Fibroblast of skin of right biceps (primary cell): ENCODE data around the gene REPIN1.
A peak's percentile ranks its signal among the peaks of the same experiment; 100 is the strongest.

Experiments used
- DNase-seq: peaks from one replicate; pipeline ENCODE4 v3.0.0-alpha.2; 2013

The REPIN1 gene

DNA sequence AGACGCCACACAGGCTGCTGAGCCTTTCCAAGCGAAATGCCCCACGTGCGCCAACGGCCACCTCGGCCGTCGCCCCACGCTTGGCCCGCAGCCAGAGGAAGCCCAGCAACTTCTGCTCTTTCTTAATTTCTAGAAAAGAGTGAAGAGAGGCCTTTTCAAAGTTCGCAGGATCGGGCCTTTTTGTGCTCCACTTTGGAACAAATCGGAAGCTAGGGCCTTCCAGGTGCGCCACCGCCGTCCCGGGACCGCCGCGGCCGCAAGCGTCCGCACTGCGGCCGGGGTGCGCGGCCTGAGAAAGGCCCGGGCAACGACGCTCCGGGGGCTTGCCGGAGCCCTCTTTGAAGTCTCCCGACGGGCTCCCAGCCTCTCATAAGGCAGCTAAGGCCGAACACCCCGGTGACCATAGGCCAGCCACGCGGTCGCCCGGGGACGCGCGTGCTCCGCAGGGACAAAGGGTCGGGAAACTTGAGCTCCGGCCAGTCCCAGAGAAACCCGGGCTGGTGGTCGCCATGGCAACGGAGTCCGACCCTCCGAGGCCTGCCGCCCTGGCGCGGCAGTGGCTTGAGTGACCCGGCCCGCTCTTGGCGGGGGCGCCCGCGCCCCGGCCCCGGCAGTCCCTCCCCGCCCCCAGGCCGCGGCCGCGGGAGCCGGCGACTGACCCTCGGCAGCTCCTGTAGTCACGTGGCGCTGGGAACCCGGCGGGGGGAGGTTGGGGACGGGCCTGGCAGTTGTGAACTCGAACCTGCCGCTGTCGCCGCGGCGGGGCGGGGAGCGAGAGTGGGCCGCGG lies at the start of gene REPIN1:
REPIN1 (plus strand) TSS at position 727 of the 788 bp plus-strand sequence. CDS start 890 bp downstream, outside the sequence.
- DNase-seq = peak; percentile 85

DNA sequence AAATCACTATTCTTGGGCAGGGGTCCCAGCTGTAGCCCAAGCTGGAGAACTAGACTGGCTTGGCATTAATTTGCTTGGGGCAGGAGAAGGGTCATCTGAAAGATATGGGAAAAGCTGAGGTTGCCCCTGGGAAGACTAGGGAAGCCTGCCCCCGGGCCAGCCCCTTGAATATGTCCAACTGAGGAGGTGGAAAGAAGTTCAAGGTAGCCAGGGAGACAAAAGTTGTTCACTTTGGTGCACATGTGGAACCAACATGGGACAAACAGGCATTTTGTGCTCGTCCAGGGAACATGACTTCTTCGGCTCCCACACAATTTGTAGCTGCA lies 46.9 kb upstream of the REPIN1 start:
- DNase-seq = no peak

DNA sequence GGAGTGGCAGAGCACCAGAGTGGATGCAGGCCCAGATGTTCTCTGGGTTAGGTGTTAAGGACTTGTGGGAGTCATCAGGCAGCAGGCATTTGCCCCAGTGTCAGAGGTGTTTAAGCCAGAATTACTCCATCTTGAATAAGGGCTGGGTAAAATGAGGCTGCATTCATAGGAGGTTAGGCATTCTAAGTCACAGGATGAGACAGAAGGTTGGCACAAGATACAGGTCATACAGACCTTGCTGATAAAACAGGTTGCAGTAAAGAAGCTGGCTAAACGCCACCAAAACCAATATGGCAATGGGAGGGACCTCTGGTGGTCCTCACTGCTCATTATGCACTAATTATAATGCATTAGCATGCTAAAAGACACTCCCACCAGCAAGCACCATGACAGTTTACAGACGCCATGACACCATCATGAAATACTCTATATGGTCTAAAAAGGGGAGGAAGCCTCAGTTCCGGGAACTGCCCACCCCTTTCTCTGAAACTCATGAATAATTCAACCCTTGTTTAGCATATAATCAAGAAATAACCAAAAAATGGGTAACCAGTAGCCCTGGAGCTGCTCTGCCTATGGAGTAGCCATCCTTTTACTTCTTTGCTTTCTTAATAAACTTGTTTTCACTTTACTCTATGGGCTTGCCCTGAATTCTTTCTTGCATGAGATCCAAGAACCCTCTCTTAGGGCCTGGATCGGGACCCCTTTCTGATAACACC lies 46.3 kb upstream of the REPIN1 start:
- no peak for DNase-seq

DNA sequence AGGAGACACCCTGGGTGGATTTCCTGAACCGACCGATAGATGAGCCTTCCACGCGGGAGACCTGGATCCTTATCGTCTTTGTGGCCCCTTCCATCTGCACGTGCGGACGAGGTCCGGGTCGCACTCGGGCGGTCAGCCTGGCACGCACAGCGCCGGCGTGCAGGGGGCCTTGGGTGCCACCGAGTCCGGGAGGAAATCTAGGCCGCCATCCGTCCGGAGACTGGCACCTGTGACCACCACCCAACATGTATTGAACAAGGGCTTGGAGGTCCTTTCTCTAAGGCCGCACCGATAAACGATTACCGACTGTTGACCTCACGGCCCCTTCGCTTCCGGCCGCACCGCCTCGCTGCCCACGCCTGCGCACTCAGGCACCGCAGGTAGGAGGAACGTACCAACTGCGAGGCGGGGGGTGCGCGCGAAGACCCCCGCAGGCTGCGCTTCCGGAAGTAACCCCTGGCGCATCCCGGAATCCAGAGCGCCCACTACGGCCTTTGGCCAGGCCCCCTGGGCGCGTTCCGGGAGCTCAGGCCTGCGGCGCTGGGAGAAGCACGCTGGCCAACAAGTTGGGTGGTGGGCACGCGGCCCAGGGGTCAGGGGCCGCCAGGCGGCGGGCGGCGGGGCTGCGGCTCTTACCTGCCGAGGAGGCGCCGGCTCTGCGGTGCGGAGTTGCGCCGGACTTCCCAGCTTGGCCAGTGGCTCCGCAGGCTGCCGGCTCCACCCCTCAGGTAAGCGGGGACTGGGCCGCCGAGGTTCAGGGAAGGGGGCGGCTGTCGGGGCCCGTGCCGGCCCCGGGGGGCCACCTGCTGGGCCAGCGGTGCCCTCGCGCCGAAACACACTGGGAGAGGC lies 45.6 kb upstream of the REPIN1 start, which contains the start of the genes ACTR3C and LRRC61:
ACTR3C (minus strand) TSS at position 713 of the 849 bp plus-strand sequence. CDS start 28,249 bp downstream, outside the sequence.
LRRC61 (plus strand) TSS at position 523 of the 849 bp plus-strand sequence. CDS start 13,507 bp downstream, outside the sequence.
- peak; percentile 16 for DNase-seq

DNA sequence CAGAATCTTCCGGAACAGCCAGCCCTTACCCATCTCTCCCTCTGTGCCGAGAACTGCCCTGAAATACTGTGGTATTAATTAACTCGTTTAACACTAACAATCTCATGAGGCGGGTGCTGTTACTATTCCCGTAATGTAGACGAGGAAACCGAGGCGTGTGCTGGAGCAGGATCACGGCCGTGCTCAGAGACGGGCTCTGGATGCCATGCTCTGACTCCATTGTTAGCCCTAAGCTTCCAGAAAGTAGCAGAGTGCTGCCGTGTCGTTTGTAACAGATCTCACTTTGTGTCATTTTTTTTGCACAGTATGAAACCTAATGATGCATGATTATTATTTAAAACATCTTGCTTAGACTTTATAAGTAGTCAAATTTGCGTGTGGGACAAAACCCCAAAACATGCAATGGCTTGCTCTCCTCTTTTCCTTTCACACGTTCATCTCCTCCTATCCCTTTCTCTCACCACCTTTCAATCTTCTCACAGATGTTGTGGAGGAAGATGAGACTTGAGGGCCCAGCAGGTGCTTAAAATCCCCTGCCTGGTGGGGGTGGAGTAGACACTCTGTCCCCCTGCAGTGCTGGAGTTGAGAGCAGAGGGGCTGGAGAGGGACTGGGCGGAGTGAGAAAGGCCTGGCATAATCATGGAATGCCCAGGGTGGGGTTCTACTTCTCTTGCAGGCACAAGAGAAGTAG lies 44.8 kb upstream of the REPIN1 start:
- DNase-seq = no peak

DNA sequence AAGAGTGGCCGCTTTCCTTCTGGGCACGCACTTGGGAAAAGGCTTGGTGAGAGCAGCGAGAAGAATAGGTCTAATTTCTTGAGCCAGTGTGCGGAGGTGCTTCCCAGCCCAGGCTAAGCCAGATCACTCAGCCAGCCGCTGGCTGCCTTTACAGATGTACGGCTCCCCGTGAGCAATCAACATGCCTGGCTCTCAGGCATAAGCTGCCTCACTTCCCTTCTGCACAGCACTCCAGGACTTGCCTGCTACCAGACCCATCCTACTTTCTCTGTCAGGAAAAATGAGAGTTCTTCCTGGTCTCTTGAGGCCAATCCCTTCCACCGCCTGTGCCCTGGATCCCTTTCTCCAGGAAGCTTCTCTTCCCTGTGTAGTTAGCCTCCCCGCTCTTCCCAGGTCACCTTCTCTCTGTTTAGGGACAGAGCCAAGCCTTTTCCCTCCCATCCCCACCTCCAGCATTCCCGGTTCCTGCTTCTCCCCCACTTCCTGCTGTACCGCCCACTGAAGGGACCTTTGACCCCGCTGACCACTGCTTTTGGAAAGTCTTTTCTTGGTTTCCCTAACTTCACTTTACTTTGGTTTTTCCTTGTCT lies 44.2 kb upstream of the REPIN1 start:
- DNase-seq = no peak

DNA sequence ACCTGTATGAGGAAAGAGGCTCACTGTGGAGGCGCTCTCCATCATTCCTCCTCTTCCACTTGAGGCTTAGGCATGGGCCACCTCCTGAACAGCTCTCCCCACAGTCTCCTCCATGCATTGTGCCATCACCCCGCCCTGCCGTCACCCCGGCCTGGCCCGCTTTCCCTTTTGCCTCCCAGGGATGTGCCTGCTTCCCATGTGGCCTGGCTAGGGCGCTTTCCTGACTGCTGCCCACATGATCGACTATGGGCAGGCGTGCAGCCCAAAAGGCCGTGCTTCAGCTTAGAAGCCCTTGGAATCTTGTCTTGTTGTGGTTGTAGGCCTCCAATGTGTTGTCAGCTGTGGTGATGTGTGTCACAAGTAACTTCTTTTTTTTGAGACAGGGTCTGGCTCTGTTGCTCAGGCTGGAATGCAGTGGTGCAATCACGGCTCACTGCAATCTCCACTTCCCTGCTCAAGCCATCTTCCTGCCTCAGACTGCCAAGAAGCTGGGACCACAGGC lies 43.5 kb upstream of the REPIN1 start:
- peak; percentile 25 for DNase-seq

DNA sequence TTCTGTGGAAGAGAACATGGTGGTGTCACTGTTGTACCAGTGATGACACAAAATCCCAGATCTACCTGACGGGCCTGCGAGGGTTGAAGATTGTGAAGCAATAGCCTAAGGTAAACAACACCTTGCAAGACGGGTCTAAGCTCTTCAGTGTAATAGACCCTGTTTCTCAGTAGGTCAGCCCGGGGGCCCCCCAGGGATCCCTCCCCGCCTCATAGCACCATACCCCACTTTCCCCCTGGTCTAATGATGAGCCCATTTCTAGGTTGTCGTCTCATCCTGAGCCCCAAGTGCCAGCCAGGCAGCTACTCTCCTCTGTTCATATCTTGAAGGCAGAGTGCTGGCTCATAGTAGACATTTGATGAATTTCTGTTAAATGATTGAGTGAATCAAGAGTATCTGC lies 42.7 kb upstream of the REPIN1 start:
- no peak for DNase-seq

DNA sequence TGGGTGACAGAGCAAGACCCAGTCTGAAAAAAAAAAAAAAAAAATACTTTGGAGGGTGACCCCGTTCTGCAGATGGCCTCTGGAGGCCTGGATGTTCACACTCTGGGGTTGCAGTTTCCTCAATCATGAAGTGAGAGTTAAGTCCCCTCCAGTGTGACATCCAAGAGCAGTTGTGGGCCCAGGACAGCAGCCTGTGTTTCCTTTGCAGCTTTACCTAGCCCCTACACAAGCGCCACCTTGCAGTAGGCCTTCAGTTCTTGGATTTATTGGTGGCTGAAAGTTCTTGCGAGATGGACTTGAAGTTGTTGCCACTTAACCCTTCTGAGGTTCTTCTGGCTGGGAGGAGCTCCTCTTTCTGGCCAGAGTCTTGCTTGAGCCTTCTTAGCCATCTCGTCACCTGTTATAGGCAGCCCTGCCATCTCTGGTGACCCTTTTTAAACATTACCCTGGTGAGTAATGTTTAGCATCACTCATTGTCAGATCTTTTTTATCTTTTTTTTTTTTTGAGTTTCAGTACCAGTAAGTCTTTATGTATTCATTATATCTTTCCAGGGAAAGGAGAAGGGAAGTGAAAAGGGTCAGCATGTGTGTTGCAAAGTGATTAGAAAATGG lies 41.9 kb upstream of the REPIN1 start:
- no peak for DNase-seq

DNA sequence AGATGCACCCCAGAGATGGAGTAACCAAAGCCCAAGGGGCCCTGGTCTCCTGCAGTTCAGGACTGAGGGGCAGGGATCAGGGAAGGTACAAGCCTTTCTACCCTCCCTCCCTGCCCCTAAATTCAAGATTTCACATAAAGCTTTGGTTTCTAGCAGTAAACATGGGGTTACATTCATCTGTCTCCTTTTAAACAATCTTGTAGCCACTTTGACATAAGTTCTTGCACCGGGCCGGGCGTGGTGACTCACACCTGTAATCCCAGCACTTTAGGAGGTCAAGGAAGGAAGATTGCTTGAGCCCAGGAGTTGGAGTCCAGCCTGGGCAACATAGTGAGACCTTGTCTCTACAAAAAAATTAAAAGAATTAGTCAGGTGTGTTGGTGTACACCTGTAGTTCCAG lies 41.3 kb upstream of the REPIN1 start:
- DNase-seq = no peak

DNA sequence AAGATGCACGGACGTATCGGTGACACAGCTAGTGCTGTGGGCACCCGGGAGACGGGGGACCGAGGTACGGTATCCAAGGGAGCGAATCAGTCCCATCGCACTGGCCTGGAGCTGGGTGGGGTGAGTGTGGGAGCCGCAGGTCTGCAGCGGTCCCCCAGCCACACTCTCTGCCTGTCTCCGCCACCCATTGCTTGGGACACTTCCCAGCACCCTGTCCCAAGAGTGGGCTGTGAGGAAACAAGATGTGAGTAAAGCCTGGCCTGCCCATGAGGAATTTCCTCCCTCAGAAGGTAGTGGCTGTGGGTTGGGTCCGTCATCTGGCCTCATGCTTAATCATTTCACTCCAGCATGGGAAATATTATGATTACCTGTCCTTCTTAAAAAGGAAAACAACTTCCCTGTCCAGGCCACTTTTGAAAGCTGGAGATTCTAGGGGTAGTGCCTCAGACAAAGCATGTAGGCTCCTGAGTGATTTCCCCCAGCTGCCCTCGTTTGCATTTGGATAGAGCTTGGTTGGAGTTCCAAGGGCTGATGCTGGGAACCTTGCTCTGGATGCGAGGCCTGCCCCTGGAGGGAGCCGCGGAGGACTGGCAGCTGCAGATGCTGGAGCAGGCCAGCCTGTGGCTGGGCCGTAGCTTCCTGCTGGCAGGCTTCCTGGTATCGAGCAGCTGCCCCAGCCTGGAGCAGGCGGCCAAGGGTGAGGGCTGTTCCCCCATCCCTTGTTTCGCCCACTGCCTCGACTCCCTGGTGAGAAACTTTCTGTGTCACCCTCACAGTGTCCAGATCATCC lies 39.1 kb upstream of the REPIN1 start:
- DNase-seq = no peak

DNA sequence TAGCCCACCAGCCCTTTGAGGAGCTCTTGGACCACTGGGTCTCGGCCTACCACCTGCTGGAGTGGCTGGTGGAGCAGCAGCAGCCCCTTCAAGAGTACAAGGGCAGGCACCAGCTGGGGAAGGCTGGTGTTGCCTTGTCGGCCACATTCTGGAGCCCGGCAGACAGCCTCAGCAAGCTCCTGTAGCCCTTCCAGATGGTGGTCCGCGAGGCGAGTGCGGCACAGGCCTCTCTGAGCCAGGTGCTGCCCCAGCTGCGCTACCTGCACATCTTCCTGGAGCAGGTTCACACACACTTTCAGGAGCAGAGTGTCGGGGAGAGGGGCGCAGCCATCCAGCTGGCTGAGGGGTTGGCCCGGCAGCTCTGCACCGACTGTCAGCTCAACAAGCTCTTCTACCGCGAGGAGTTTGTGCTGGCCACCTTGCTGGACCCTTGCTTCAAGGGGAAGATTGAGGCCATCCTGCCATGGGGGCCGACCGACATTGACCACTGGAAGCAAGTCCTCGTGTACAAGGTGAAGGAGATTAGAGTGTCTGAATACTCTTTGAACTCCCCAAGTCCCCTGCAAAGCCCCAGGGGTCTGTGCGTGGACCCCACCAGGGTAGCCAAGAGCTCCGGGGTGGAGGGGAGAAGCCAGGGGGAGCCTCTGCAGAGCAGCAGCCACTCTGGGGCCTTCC lies 38.3 kb upstream of the REPIN1 start:
- DNase-seq = no peak

DNA sequence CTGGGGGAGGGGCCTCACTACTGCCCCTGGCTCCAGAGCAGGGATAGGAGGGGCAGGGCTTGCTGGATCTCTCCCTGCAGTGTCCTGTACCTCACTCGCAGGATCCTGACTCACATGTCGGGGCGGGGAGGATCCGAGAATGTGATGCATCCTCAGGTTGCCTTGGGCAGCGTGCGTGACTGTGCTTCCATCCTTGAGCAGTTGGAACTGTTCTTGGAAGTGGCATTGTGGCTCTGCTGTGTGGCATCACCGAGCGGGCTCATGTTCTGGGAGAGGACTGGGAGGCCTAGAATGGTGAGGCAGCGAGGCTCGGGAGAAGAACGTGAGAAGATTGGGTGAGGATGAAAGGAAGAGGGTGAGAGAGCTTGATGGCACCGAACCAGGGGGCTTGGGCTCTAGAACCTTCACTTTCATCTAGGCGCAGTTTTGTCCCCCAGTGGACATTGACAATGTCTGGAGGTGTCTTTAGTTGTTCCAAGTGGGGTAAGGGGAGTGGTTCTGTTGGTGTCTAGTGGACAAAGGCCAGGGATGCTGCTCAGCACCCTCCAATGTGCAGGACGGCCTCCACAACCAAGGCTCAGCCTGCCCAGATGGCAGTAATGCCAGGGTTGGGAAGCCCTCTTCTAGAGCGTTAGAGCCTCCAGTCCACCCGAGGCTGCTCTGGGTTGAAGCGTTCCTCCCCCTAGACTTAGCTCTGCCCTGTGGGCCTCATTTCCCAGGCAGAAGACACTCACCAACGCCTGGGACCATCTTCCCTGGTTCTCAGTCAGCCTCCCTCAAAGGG lies 35.6 kb upstream of the REPIN1 start:
- DNase-seq = no peak

DNA sequence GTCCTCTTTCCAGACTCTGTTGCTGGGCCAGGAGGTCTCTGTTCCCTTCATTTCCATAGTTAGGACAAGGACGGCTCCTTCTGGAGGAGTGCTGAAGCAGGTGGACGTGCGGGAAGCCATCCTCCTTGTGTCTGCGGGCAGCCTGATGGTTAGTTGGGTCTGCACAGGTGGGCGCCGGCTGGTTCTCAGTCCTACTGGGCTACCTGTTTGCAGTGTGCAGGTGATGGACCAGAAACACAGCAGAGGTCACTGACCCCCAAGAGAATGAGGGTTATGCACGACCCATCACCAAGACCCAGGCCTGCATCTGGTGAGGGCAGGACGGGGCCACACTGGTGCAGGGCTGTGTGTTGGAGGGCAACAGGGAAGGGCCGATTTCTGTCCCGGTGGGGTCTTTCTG lies 35.0 kb upstream of the REPIN1 start:
- DNase-seq = no peak

DNA sequence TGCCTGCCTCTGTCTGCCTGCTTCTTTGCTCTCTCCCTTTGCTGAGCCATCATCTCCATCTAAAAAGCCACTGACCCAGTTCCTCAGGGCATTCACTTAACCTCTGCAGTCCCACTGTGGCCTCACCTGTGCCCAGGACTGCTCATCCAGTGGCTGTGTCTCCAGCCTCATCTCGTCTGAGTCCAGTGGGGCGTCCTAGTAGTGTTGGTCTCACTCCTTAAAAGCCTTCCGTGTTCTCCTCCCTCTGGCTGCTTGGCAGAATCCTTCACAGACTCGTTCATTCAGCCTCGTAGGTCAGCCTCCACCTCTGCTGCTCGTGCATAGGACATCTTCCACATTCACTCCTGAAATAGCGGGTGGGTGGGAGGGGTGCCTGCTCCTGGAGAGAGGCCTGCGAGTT lies 34.5 kb upstream of the REPIN1 start:
- no peak for DNase-seq

DNA sequence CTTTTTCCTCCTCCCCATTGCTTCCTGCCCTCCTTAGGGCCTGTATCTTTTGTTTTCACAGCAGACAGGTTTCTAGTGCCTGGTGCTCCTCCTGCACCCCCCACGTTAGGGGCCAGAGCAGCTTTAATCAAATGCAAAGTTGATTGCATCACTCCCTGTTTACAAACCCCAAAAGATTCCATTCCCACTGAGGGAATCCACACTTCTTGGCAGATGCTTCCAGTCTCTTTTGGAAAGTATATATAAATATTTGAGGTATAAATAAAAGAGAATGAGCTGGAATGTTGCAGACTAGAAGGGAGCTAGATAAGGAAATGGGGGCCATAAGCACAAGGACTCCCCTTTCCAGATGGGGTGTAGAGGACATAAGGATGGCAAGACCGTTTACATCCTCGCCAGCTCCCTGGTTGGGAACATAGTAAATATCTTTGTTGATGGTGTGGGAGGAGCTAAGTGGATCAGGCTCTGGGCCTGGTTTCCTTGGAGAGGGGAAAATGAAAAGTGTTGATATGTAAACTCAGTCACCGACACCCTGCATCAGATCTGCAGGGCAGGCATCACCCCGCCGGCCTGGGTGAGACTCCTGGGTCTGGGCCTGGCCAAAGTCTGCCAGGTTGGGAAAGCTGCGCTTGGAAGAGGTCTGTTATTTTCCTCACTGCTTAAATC lies 33.4 kb upstream of the REPIN1 start:
- DNase-seq = peak; percentile 51

DNA sequence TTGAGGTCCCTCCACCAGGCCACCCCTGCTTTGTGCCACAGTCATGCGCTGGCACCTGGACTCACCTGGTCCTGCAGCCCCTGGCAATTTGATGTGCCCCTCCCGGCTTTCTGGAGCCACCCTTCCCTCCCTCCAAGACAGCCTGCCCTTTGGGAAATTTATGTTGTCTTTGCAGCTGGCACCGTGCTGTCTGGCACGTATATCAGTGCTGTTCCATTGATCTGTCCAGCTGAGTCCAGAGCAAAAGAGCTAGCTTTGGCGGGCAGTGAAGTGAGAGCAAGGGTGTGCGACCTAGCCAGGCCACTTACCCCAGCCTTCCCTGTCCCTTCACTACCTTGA lies 32.9 kb upstream of the REPIN1 start:
- DNase-seq = no peak

DNA sequence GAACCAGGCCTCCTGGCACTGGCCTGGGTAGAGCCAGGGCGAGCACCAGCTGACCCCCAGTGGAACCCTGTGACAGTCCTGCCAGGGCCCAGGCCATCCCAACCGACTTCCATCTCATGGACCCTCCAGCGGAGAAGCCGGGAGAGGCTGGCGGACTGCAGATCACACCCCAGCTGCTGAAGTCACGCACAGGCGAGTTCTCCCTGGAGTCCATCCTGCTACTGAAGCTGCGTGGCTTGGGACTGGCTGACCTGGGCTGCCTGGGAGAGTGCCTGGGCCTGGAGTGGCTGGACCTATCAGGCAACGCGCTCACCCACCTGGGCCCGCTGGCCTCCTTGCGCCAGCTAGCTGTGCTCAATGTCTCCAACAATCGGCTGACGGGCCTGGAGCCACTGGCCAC lies 31.9 kb upstream of the REPIN1 start:
- DNase-seq = no peak

DNA sequence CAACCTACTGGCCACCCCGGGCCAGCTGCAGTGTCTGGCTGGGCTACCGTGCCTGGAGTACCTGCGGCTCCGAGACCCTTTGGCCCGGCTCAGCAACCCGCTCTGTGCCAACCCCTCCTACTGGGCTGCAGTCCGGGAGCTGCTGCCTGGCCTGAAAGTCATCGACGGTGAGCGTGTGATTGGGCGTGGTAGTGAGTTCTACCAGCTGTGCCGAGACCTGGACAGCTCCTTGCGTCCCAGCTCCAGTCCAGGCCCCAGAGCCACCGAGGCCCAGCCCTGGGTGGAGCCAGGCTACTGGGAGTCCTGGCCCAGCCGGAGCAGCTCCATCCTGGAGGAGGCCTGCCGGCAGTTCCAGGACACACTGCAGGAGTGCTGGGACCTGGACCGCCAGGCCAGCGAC lies 31.4 kb upstream of the REPIN1 start:
- DNase-seq = no peak
